Neural cell (in vitro differentiated cells): Measurements from ENCODE around the gene UVRAG. TPM values are rescaled to one million over a fixed set of nuclear protein-coding genes. Genes with fewer than 3 reads are reported as not detected.

ENCODE experiments used
- H2AFZ ChIP-seq: fragments of 200-600, 300-800 bp; sonication (generic), shearing (Covaris generic); 2 replicates; pipeline ENCODE4 v1.6.0; 2014; ENCODE audit warnings: low read depth, mild to moderate bottlenecking, antibody characterized with exemption, low read length, moderate library complexity
- H3F3A ChIP-seq: fragments of 200-600 bp; shearing (Covaris generic); 2 replicates; pipeline ENCODE4 v1.6.1; 2016; ENCODE audit warnings: mild to moderate bottlenecking, moderate library complexity, mixed read lengths, antibody characterized with exemption, low read length; ENCODE audit not compliant: insufficient read depth, poor library complexity, severe bottlenecking
- H3K27ac ChIP-seq: fragments of 200-600, 300-800 bp; sonication (generic), shearing (Covaris generic); 2 replicates; pipeline ENCODE4 v1.5.1; 2014; ENCODE audit warnings: mild to moderate bottlenecking, low read length, moderate library complexity
- H3K27me3 ChIP-seq: fragments of 300-800, 200-600 bp; sonication (generic), shearing (Covaris generic); 2 replicates; pipeline ENCODE4 v1.6.0; 2014; ENCODE audit warnings: mild to moderate bottlenecking, low read depth, low read length, moderate library complexity; ENCODE audit not compliant: insufficient read depth
- H3K36me3 ChIP-seq: fragments of 300-800, 200-600 bp; sonication (generic), shearing (Covaris generic); 2 replicates; pipeline ENCODE4 v1.5.1; 2014; ENCODE audit warnings: mild to moderate bottlenecking, antibody characterized with exemption, low read length, moderate library complexity; ENCODE audit not compliant: insufficient read depth
- H3K4me2 ChIP-seq: fragments of 300-800, 200-600 bp; sonication (generic), shearing (Covaris generic); 2 replicates; pipeline ENCODE4 v1.6.0; 2014; ENCODE audit warnings: mild to moderate bottlenecking, low read length
- H3K4me3 ChIP-seq: fragments of 300-800, 200-600 bp; sonication (generic), shearing (Covaris generic); 2 replicates; pipeline ENCODE4 v1.5.1; 2014; ENCODE audit warnings: mild to moderate bottlenecking, low read length, moderate library complexity
- H3K79me2 ChIP-seq: fragments of 200-600 bp; shearing (Covaris generic); replicated peaks from 2 replicates; pipeline ENCODE4 v1.6.0; 2014; ENCODE audit warnings: mild to moderate bottlenecking, low read length, moderate library complexity; ENCODE audit not compliant: insufficient read depth
- H3K9ac ChIP-seq: fragments of 300-800, 200-600 bp; sonication (generic), shearing (Covaris generic); 2 replicates; pipeline ENCODE4 v1.6.1; 2016; ENCODE audit warnings: mild to moderate bottlenecking, low read length, mixed read lengths
- H3K9me2 ChIP-seq: fragments of 200-600 bp; shearing (Covaris generic); 2 replicates; pipeline ENCODE4 v1.6.1; 2016; ENCODE audit warnings: mild to moderate bottlenecking, low read length, mixed read lengths; ENCODE audit not compliant: insufficient read depth
- H3K9me3 ChIP-seq: fragments of 200-600, 300-800 bp; sonication (generic), shearing (Covaris generic); 2 replicates; pipeline ENCODE4 v1.6.1; 2016; ENCODE audit warnings: mild to moderate bottlenecking, mixed run types, low read length, moderate library complexity, mixed read lengths
- H4K20me1 ChIP-seq: fragments of 200-600 bp; shearing (Covaris generic); 2 replicates; pipeline ENCODE4 v1.6.1; 2016; ENCODE audit warnings: mild to moderate bottlenecking, mixed run types; ENCODE audit not compliant: insufficient read depth
- CTCF ChIP-seq: fragments of 450-650 bp; IDR thresholded peaks from 2 replicates; pipeline ENCODE4 v1.5.1; 2014; ENCODE audit warnings: antibody characterized with exemption, mild to moderate bottlenecking, moderate library complexity; ENCODE audit not compliant: poor library complexity, severe bottlenecking
- EP300 ChIP-seq: fragments of 450-650 bp; conservative IDR thresholded peaks from 2 replicates; pipeline ENCODE4 v1.6.1; 2014; ENCODE audit warnings: antibody characterized with exemption, mild to moderate bottlenecking, moderate library complexity; ENCODE audit not compliant: poor library complexity, severe bottlenecking
- EZH2 ChIP-seq: fragments of 200-600, 300-800 bp; shearing (Covaris generic), sonication (generic); IDR thresholded peaks from 2 replicates; pipeline ENCODE4 v1.6.1; 2014; ENCODE audit warnings: antibody characterized with exemption, low read length, borderline replicate concordance, mild to moderate bottlenecking; ENCODE audit not compliant: insufficient read depth, poor library complexity, severe bottlenecking
- MXI1 ChIP-seq: fragments of 450-650 bp; conservative IDR thresholded peaks from 2 replicates; pipeline ENCODE4 v1.6.1; 2014; ENCODE audit warnings: antibody characterized with exemption, mild to moderate bottlenecking; ENCODE audit not compliant: poor library complexity, severe bottlenecking
- POLR2AphosphoS5 ChIP-seq: IDR thresholded peaks from 2 replicates; pipeline ENCODE4 v1.6.1; 2012
- RAD21 ChIP-seq: fragments of 450-650 bp; conservative IDR thresholded peaks from 2 replicates; pipeline ENCODE4 v1.6.1; 2014; ENCODE audit warnings: antibody characterized with exemption, mild to moderate bottlenecking, moderate library complexity
- REST ChIP-seq: IDR thresholded peaks from 2 replicates; pipeline ENCODE4 v1.6.1; 2012; ENCODE audit warnings: borderline replicate concordance
- SMC3 ChIP-seq: fragments of 450-650 bp; conservative IDR thresholded peaks from 2 replicates; pipeline ENCODE4 v1.6.1; 2014; ENCODE audit warnings: antibody characterized with exemption, mild to moderate bottlenecking, moderate library complexity; ENCODE audit not compliant: poor library complexity
- TAF1 ChIP-seq: IDR thresholded peaks from 2 replicates; pipeline ENCODE4 v1.6.1; 2012; ENCODE audit warnings: low read depth
- polyA plus RNA-seq: library from polyadenylated mRNA; depleted of rRNA; stranded (reverse); fragments of >200 nt; gene quantifications from 2 replicates; pipeline ENCODE4 v1.2.3, GENCODE V29; 2014

UVRAG gene
- polyA plus RNA-seq, 1 donor from 2014 or later, result 31.6 TPM

- no peak overlapping the region for H2AFZ ChIP-seq
- H3K9ac ChIP-seq, result no peak overlapping the region
- no peaks in the 10 kb centered on the region for H3K9me2 ChIP-seq
- H4K20me1 ChIP-seq, result no peaks in the 10 kb centered on the region
- no peak overlapping the region for H3K4me3 ChIP-seq
- no peaks in the 10 kb centered on the region for H3K9me3 ChIP-seq
- no peak overlapping the region for H3K27ac ChIP-seq
- H3K27me3 ChIP-seq, result no peaks in the 10 kb centered on the region
- no peak for TF ChIP-seq MXI1
- TF ChIP-seq SMC3, result no peak
- TF ChIP-seq CTCF, result no peak
- no peak for TF ChIP-seq REST
- no peak for TF ChIP-seq TAF1
- TF ChIP-seq EZH2, result no peak
- TF ChIP-seq POLR2AphosphoS5, result no peak
- TF ChIP-seq RAD21, result no peak
- no peak for TF ChIP-seq EP300
- H3F3A ChIP-seq, result no peaks in the 10 kb centered on the region
- H3K4me2 ChIP-seq, result no peak overlapping the region
- H3K79me2 ChIP-seq, result no peaks in the 10 kb centered on the region
- H3K36me3 ChIP-seq, result no peaks in the 10 kb centered on the region
These were observed 123.5 kb downstream of the UVRAG start for GRCh38 chr11:75938543-75938942.

- H3K9me2 ChIP-seq, result no peaks in the 10 kb centered on the region
- no peak overlapping the region for H3K4me3 ChIP-seq
- no peaks in the 10 kb centered on the region for H3F3A ChIP-seq
- H4K20me1 ChIP-seq, result no peaks in the 10 kb centered on the region
- no peak overlapping the region for H3K9ac ChIP-seq
- no peak overlapping the region for H3K27ac ChIP-seq
- H3K27me3 ChIP-seq, result no peaks in the 10 kb centered on the region
- no peaks in the 10 kb centered on the region for H3K36me3 ChIP-seq
- H3K4me2 ChIP-seq, result no peak overlapping the region
- no peak overlapping the region for H2AFZ ChIP-seq
- H3K79me2 ChIP-seq, result no peaks in the 10 kb centered on the region
- no peak for TF ChIP-seq POLR2AphosphoS5
- no peak for TF ChIP-seq EZH2
- TF ChIP-seq SMC3, result no peak
- no peak for TF ChIP-seq EP300
- no peak for TF ChIP-seq CTCF
- no peak for TF ChIP-seq RAD21
- no peak for TF ChIP-seq TAF1
- TF ChIP-seq MXI1, result no peak
- TF ChIP-seq REST, result no peak
- no peaks in the 10 kb centered on the region for H3K9me3 ChIP-seq
These were observed 124.5 kb downstream of the UVRAG start for GRCh38 chr11:75939516-75939915.
